HG03103 (cell line): Measurements from ENCODE around the gene DACH2.
"Not testable (repeated sequence)": the region's sequence is repeated elsewhere in the genome, so short reads cannot be mapped to it uniquely, and the experiment has no call there.

ENCODE experiments used
- ATAC-seq: cut with Tn5 transposase; IDR thresholded peaks from one replicate; pipeline ENCODE4 v1.9.1; 2021; ENCODE audit warnings: low read depth; ENCODE audit not compliant: unreplicated experiment

Gene DACH2

GRCh38 chrX:86148024-86148511, at the start of gene DACH2:
DACH2 (plus strand) TSS chrX:86148451.
- ATAC-seq, result peak; percentile 93

GRCh38 chrX:86102341-86102740, 45.9 kb upstream of the DACH2 start:
- no peak for ATAC-seq

GRCh38 chrX:86103061-86103460, 45.2 kb upstream of the DACH2 start:
- no peak for ATAC-seq

- no peak for ATAC-seq
These were observed 43.7 kb upstream of the DACH2 start for GRCh38 chrX:86104526-86104925.

GRCh38 chrX:86121916-86122315, 26.3 kb upstream of the DACH2 start:
- no peak for ATAC-seq

GRCh38 chrX:86133761-86134160, 14.5 kb upstream of the DACH2 start:
- ATAC-seq, result no peak

GRCh38 chrX:86137071-86137470, 11.2 kb upstream of the DACH2 start:
- ATAC-seq, result no peak

GRCh38 chrX:86141786-86142185, 6.5 kb upstream of the DACH2 start:
- ATAC-seq, result no peak

- no peak for ATAC-seq
These were observed 2.1 kb upstream of the DACH2 start for GRCh38 chrX:86146102-86146501.

GRCh38 chrX:86148594-86148993, 343 bp downstream of the DACH2 start:
- ATAC-seq, result no peak

- no peak for ATAC-seq
These were observed 868 bp downstream of the DACH2 start for GRCh38 chrX:86149119-86149518.

- ATAC-seq, result no peak
These were observed 6.3 kb downstream of the DACH2 start for GRCh38 chrX:86154553-86154952.

- peak; percentile 61 for ATAC-seq
These were observed 23.1 kb downstream of the DACH2 start for GRCh38 chrX:86171366-86171765.

GRCh38 chrX:86178906-86179305, 30.7 kb downstream of the DACH2 start:
- ATAC-seq, result no peak

GRCh38 chrX:86181325-86181724, 33.1 kb downstream of the DACH2 start:
- ATAC-seq, result not testable (repeated sequence)

- ATAC-seq, result no peak
These were observed 44.6 kb downstream of the DACH2 start for GRCh38 chrX:86192827-86193226.

GRCh38 chrX:86194758-86195157, 46.5 kb downstream of the DACH2 start:
- no peak for ATAC-seq

- no peak for ATAC-seq
These were observed 47.1 kb downstream of the DACH2 start for GRCh38 chrX:86195343-86195742.

- ATAC-seq, result no peak
These were observed 49.6 kb downstream of the DACH2 start for GRCh38 chrX:86197815-86198214.

GRCh38 chrX:86210772-86211171, 62.5 kb downstream of the DACH2 start:
- no peak for ATAC-seq

- ATAC-seq, result no peak
These were observed 67.0 kb downstream of the DACH2 start for GRCh38 chrX:86215260-86215659.

- no peak for ATAC-seq
These were observed 89.2 kb downstream of the DACH2 start for GRCh38 chrX:86237482-86237881.

- ATAC-seq, result no peak
These were observed 93.3 kb downstream of the DACH2 start for GRCh38 chrX:86241547-86241946.
